HG03457 (cell line): ENCODE results near the gene SPG7.

Experiments used
- ATAC-seq: cut with Tn5 transposase; IDR thresholded peaks from one replicate; pipeline ENCODE4 v1.9.1; 2021; ENCODE audit warnings: moderate number of reproducible peaks; ENCODE audit not compliant: unreplicated experiment

SPG7 gene

DNA sequence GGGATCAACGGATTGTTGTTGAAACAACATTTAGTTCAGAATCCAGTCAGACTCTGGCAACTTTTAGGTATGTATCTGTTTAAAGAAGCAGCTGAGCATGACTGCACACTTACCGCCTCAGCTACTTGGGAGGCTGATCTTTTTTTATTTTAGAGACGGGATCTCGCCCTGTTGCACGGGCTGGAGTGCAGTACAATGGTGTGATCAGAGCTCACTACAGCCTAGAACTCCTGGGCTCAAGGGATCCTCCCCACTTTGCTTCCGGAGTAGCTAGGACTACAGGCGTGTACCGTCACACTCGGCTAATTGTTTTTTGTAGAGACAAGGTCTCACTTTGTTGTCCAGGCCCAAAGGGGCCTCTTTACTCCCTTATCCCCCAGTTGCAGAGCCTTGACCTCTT lies 2.3 kb downstream of the SPG7 start:
- ATAC-seq: no peak

DNA sequence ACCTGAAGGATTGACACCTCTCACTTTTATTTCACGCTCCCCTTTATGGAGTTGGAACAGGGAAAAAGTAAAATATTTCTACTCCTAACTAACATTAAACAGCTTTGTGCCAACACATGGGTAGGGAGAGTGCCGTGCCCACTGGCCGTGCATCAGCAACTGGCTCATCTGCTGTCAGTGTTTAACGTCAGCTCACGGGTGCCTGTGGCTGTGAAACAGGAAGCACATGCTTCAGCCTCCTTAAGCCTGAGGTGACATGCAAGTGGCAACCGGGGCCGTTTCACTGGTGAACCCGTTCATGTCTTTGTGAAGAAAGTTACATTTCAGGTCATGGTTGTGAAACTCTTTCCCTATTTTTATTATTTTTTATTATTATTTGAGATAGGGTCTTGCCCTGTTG lies 3.2 kb downstream of the SPG7 start:
- ATAC-seq: no peak

DNA sequence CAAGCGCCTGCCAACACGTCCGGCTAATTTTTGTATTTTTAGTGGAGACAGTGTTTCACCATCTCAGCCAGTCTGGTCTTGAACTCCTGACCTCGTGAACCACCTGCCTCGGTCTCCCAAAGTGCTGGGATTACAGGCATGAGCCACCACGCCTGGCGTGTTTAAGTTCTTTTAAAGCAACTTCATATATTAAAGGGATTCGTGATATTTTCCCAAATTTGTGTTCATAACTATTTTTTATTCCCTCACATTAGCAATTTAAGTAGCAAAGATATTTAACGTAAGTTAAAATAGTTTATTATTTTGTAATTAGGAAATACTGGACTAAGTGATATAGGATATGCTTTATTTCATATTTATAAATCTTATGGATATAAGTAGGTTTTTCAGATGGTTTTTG lies 4.2 kb downstream of the SPG7 start:
- ATAC-seq: no peak

DNA sequence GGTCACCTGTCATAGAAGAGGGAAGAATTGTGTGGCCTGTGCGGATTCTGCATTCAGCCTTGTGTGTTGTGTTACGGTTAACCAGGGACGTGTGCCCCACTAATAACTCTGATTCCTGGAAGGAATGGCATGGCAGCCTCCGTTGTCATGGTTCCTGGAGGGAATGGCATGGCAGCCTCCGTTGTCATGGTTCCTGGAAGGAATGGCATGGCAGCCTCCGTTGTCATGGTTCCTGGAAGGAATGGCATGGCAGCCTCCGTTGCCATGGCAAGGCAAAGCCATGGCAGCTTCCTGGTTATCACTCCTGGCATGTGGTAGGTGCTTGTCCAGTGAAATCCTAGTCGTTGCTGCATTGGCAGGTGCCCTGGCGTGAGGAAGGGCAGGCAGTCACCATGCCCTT lies 8.9 kb downstream of the SPG7 start:
- no peak for ATAC-seq

DNA sequence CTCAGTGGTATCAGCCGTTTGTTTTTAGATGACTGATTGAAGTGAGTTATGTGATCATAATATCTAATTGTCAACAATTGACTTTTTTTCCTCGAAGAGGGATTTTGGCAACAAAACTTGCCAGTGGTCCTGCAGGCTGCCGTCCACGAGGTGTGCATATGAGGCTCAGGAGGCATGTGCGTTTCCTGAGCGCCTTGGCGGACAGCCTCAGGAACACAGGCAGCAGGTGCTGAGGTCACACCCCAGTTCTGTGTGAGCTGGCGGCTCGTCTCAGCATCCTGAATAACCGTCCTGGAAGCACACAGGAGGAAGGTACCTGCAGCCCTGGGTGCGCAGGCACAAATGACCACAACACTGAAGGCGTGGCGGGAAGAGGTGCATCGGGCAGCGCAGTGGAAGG lies 11.7 kb downstream of the SPG7 start:
- ATAC-seq: no peak

DNA sequence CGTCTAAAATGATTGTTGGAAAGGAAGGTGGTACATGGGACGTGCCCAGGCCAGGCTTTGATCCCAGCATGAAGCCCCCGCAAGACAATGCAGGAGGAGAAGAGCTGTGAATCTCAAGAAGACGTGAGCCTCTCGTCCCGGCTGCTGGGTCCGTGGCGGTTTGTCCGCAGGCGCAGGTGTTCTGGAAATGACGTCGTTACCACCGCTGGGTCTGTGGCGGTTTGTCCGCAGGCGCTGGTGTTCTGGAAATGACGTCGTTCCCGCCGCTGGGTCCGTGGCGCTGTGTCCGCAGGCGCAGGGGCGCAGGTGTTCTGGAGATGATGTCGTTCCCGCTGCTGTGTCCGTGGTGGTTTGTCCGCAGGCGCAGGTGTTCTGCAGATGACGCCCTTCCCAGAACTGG lies 14.1 kb downstream of the SPG7 start:
- no peak for ATAC-seq

DNA sequence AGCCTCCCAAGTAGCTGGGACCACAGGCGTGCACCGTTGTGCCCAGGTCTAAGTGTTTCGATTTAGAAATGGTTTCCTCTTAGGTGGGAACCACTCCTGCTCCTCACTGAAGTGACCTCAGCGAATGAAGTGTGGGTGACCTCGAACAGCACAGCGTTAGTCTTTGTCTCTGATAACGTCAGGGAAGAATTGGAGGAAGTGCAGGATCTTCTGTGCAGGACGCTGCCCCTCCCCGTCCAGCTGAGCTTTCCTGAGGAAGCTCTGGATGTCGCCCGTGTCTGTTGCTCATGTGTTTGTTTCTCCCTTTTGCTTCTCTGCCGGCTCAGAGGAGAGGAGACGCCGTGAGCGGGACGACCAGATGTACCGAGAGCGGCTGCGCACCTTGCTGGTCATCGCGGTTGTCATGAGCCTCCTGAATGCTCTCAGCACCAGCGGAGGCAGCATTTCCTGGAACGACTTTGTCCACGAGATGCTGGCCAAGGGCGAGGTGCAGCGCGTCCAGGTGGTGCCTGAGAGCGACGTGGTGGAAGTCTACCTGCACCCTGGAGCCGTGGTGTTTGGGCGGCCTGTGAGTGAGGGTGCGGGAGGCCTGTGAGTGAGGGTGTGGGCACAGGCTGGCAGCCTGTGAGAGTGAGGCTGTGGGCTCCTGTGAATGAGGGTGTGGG lies 15.6 kb downstream of the SPG7 start:
- no peak for ATAC-seq

DNA sequence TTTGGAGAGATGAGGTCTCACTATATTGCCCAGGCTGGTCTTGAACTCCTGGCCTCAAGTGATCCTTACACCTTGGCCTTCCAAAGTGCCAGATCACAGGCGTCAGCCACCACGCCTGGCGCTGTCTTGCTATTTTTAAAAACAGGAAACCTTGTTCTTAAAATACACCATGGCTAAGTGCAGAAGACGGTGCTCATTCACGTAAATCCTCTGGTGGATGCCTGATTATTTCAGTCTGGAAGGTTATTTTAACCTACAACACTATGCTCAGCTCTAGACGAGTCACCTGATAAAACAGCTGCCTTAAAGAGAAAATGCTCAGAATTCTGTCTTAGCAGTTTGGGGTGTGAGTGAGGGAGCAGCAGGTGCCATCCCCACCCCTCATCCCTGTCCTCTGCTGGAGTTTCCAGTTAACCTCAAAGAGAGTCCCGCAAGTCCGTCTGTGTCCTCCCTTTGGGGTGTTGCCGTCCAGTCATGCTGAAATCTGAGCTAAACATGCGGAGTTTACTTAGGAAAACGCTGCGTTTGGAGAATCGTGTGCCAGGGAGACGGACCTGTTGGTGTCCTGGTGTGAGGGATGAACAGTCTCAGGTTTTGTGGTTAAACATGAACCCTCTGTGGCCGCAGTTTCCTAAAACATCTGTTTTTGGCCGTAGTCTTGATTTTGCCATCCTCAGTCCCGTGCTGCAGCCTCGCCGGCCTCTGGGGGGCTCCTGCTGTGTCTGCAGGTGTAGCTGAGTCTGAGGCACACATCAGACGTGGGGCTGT lies 17.1 kb downstream of the SPG7 start:
- ATAC-seq: no peak

DNA sequence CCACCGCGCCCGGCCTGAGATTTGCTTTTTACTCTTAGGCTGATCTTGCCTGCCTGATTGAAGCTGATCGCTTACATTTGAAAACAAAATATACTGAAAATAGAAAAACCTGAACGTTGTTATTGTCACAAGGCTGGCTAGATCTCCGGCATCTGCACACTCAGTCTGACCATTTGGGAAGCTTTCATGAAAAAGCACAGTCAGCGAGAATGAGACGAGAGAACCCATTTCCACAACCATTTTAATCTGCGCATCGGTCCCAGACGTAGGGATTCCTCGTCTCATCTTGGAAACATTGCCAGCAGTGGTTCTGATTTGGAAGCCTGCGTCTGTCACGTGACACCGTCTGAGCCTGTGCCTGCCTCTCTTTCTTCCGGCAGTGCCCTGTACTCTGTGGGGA lies 20.9 kb downstream of the SPG7 start:
- no peak for ATAC-seq

DNA sequence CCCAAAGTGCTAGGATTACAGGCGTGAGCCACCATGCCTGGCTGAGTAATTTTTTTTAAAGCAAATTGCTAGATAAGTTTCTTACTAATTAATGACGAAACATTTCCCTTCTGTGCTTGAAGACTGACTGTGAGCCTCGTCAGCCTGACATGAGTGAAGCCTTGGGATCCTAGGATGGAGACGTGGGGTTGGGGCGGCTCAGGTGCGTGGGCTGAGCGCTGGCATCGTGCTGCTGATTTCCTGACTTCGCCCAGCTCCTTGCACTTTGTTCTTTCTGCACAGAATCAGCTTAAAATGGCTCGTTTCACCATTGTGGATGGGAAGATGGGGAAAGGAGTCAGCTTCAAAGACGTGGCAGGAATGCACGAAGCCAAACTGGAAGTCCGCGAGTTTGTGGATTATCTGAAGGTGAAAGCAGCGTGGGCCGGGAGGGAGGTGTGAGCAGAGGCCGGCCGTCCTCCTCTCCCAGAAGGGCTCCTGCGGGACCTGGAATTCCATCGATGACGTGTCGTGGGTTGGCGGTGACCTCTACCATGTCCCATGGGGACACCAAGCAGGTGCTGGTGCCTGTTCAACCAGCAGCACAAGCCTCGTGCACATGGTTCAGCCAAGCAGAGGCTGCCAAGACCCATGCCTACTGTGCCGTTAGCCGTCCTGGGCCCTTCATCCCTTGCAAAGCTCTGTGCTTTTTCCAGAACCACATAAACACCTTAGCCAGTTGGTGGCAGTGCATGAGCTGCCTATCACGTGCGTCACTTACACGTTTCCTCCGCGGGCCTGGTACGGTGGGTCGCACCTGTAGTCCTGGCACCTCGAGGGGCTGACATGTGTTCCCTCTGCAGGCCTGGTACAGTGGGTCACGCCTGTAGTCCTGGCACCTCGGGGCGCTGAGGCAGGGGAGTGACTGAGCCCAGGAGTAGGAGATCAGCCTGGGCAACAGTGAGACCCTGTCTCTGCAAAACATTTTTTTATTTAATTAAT lies 22.5 kb downstream of the SPG7 start:
- ATAC-seq: no peak

DNA sequence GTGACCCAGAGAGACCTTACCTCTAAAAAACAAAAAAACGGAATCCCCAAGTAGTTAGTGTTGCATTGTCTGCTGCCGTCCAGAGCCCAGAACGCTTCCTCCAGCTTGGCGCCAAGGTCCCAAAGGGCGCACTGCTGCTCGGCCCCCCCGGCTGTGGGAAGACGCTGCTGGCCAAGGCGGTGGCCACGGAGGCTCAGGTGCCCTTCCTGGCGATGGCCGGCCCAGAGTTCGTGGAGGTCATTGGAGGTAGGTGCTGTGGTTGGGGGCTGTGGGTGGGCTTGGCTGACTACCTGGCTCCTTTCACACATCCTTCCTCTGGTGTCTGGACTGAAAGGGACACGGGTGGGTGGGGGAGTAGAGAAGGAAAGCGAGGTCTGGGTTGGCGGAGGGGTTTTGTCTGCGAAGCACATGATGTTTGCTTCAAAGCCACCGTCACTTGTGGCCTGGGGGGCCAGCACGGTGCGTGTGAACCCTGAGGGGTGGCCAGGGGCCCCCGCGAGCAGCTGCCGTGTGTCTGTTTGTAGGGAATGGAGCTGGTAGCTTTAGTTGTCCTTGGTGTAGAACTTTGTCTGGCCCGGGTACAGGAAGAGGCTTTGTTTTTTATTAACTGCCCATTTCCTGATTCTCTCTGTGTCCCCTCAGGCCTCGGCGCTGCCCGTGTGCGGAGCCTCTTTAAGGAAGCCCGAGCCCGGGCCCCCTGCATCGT lies 23.8 kb downstream of the SPG7 start:
- no peak for ATAC-seq

DNA sequence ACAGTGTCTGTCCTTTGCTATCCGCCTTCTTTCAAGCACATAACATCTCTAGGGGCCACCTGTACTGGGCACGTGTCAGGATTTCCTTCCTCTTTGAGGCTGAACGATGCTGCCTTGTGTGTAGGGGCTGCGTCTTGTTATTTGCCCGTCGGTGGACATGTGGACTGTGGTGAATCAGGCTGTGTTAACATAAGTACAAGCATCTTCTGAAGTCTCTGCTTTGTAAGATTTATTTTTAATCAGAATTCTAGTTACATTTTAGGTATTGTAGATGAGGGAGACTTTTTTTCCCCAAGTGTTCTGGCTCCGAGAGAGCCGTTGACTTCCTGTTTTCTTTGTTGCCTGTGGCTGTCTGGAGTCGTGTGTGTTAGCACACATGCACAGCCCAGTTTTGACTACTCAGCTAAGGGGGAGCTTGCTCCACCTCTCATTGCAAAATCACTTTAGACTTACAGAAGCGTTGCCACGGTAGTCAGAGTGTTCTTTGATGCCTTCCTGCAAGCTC lies 26.1 kb downstream of the SPG7 start:
- ATAC-seq: no peak

DNA sequence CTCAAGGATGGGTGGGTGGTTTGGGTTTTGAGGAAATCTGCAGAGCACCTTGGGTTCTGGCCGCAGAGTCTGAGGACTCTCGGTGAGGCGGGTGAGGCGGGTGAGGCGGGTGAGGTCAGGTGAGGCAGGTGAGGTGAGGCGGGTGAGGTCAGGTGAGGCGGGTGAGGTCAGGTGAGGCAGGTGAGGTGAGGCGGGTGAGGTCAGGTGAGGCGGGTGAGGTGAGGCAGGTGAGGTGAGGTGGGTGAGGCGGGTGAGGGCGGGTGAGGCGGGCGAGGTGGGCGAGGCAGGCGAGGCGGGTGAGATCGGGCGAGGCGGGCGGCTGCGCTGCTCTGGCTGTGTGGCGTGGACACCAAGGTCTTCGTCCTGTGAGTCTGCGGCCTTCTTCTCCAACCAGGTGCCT lies 28.2 kb downstream of the SPG7 start:
- no peak for ATAC-seq

DNA sequence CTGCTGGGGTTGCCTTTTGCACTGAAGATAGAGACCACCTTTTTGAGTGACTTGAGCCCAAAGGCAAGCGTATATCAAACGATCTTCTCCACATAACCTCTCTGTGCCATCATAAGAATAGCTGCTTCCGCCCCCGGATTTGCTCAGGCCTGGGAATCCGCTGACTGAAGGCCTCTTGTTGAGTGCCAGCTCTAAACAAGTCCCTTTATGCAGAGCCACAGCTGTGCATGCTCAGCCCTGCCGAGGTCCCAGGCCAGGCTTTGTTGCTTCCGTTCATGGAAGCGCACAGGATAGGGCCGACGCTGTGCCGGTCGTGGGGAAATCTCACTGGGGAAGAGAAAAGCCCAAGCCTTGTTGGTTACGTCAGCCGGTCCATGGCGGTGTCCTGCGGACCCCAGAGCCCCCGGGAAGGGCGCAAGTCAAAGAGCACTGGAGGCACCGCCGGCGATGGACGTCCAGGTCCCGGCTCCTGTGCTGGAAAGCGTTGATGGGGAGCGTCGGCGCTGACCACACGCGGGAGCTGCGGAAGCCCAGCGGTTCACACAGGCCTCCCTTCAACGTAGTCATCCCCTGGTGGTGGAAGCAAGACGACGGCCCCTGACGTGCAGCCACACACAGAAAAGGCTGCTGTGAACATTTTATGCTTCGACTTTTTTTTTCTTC lies 28.8 kb downstream of the SPG7 start:
- no peak for ATAC-seq

DNA sequence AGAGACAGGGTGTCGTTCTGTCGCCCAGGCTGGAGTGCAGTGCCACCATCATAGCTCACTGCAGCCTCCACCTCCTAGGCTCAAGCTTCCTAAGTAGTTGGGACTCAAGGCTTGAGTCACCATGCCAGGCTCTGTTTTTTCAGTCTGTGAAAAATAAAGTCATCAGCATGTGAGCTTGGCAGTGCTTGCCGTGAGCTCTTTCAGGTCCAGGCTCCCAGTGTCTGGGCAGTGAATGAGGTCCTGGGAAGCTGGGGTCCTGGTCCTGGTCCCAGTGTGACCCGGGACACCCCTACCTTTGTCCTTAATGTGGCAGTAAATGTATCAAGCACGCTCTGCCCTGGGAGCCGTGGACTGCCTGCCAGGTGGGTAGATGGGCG lies 29.3 kb downstream of the SPG7 start:
- ATAC-seq: no peak

DNA sequence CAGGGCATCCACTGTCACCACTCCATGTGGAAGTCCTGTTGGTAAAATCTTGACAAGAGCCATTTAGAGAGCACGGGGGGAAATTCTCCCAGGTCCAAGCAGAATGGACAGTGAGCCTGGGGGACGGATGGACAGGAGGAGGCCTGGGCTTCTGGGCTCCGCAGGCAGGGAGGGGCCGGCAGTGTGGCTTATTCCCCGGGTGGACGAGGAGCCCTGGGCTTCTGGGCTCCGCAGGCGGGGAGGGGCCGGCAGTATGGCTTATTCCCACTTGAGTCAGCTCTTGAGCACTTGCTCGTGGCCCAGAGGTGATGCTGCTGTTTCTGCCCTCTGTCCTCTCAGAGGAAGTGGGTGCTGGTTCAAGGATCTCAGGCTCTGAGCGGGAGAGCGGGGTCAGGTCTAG lies 30.1 kb downstream of the SPG7 start:
- ATAC-seq: no peak

DNA sequence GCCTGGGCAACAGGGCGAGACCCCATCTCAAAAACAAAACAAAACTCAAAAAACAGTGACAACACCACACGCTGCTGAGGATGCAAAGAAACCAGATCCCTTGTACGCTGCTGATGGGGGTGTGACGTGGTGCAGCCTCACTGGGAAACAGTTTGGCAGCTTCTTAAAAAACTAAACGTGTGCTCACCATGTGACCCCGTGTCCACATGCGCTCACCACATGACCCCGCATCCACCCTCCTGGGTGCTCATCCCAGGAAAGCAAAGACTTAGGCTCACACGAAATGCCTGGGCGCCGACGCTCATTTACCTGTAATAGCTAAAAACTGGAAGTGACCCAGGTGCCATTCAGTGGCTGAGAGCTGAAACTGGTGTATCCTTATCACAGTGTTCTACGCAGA lies 32.4 kb downstream of the SPG7 start:
- no peak for ATAC-seq

DNA sequence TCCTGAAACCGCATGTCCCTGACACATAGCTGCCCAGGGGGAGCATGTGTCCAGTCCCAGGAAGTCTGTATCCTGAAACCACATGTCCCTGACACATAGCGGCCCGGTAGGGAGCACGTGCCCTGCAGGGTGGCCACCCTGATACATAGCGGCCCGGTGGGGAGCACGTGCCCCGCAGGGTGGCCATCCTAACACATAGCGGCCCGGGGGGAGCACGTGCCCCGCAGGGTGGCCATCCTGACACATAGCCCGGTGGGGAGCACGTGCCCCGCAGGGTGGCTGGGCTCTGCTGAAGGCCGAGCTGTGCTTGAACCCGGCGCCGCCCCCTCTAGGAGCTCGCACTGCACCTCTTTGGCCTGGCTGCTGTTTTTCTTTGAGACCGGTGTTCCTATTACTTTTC lies 33.6 kb downstream of the SPG7 start:
- ATAC-seq: no peak

DNA sequence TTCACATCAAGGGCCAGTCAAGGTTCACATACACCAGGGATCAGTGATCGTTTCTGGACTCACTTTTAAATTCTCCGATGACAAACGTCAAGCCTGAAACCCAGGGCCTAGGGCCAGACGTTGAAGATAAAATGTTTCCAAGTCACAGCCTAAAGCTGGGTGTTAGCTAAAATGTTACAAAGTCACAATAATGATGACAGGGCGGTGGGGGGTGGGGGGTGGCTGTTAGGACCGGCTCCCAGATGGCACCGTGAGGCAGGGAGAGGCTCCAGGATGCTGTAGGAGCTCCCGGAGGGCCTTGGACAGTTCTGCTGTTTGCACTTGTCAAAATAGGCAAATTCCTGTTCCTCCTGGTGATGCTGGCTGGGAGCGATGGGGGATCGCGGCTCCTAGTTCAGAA lies 35.9 kb downstream of the SPG7 start:
- ATAC-seq: no peak

DNA sequence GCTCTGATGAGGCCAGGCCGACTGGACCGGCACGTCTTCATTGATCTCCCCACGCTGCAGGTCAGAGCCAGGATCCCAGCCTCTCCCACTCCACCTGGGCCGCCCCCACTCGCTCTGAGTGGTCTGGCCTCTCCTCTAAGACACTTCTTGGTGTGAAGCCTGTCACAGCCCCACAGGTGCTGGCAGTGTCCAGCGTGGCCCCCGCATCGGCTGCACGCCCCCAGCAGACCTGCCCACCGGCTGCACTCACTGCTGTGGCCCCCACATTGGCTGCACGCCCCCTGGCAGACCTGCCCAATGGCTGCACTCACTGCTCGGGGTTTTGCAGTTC lies 36.5 kb downstream of the SPG7 start:
- ATAC-seq: no peak
